ENCODE measurements around the gene ADK. TPM values are rescaled to one million over a fixed set of nuclear protein-coding genes. Genes with fewer than 3 reads are reported as not detected.
"Not testable (repeated sequence)": the region's sequence is repeated elsewhere in the genome, so short reads cannot be mapped to it uniquely, and the experiment has no call there.

ADK gene
- total RNA-seq, 1 donor from 2014 or later: 13.1 TPM

DNA sequence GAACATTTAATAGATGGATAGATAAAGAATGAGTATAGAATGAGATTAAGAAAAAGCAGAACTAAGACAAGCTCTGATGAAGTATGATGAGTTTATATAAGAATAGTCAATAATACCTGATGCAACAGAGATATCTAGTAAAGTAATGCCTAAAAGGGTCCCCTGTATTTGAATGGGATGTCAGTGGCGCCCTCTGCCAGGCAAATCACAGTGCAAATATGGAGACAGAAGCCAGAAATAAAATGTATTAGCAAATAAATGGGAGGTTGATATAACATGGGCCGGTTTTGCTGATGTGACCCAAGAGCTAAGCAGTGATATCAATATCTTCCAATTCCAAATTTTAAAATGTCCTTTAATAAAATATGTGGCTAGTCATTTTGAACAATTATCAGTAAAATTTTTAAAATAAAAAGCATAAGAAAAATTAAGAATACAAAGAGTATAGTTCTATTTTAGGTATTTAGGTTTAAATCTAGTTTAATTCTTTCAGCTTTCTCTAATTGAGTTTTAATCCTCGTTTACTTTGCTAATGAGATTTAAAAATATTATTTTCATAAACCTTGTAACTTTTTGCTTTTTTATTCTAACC lies 62.6 kb downstream of the ADK start:
- Mint-ChIP-seq H3K36me3 (ENCODE audit: low read depth, unreplicated experiment) (peaks cover 5% of the 10 kb centered on the region), H3K27me3 (ENCODE audit: unreplicated experiment) (no peaks in the 10 kb centered on the region), H3K9me3 (ENCODE audit: unreplicated experiment) (no peaks in the 10 kb centered on the region), H3K4me1 (ENCODE audit: unreplicated experiment) (no peaks in the 10 kb centered on the region), H3K4me3 (ENCODE audit: unreplicated experiment) (no peak overlapping the region), H3K27ac (ENCODE audit: unreplicated experiment) (no peak overlapping the region)
- TF ChIP-seq CTCF (IDR thresholded peaks at IDR 0.05; ENCODE audit: unreplicated experiment): peak; percentile 36
- DNase-seq (ENCODE audit: low spot score): peak; percentile 24

GRCh38 chr10:74217110-74217509 lies 66.1 kb downstream of the ADK start:
- not testable (repeated sequence) for H3K9me3 Mint-ChIP-seq (ENCODE audit: unreplicated experiment); H3K4me1 Mint-ChIP-seq (ENCODE audit: unreplicated experiment); H3K36me3 Mint-ChIP-seq (ENCODE audit: low read depth, unreplicated experiment); H3K27me3 Mint-ChIP-seq (ENCODE audit: unreplicated experiment); H3K4me3 Mint-ChIP-seq (ENCODE audit: unreplicated experiment); H3K27ac Mint-ChIP-seq (ENCODE audit: unreplicated experiment); DNase-seq (ENCODE audit: low spot score)

DNA sequence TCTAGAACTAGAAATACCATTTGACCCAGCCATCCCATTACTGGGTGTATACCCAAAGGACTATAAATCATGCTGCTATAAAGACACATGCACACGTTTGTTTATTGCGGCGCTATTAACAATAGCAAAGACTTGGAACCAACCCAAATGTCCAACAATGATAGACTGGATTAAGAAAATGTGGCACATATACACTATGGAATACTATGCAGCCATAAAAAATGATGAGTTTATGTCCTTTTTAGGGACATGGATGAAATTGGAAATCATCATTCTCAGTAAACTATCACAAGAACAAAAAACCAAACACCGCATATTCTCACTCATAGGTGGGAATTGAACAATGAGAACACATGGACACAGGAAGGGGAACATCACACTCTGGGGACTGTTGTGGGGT lies 71.4 kb downstream of the ADK start:
- H3K27ac Mint-ChIP-seq (ENCODE audit: unreplicated experiment); H3K4me1 Mint-ChIP-seq (ENCODE audit: unreplicated experiment); H3K4me3 Mint-ChIP-seq (ENCODE audit: unreplicated experiment); DNase-seq (ENCODE audit: low spot score); H3K36me3 Mint-ChIP-seq (ENCODE audit: low read depth, unreplicated experiment); H3K27me3 Mint-ChIP-seq (ENCODE audit: unreplicated experiment); H3K9me3 Mint-ChIP-seq (ENCODE audit: unreplicated experiment): not testable (repeated sequence)

DNA sequence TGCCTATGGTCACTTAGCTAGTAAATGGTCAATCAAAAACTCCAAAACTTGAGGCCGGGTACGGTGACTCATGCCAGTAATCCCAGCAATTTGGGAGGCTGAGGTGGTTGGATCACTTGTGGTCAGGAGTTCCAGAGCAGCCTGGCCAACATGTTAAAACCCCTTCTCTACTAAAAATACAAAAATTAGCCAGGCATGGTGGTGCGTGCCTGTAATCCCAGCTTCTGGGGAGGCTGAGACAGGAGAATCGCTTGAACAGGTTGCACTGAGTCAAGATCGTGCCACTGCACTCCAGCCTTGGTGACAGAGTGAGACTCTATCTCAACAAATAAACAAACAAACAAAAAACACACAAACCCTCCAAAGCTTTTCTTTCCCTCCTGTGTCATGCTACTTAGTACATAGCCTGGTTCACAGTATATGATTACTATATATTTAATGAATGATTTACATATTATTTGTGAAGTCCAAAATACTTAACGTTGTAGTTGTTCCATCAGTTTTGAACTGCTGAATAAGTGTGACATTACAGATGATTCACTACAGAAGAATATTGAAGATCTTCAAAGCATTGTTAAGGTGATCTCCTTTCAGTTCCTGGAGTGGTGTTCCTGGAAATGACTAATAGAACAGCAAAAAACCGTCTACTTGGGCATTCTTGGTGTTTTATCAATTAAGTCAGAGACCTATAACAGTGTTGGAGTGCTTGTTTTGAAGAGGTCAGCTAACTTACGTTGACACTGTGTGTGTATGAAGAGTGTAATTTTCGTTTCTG lies 72.9 kb downstream of the ADK start:
- Mint-ChIP-seq H3K4me1 (ENCODE audit: unreplicated experiment) (peaks cover 6% of the 10 kb centered on the region), H3K27ac (ENCODE audit: unreplicated experiment) (no peak overlapping the region), H3K9me3 (ENCODE audit: unreplicated experiment) (no peaks in the 10 kb centered on the region), H3K27me3 (ENCODE audit: unreplicated experiment) (no peaks in the 10 kb centered on the region), H3K36me3 (ENCODE audit: low read depth, unreplicated experiment) (no peaks in the 10 kb centered on the region), H3K4me3 (ENCODE audit: unreplicated experiment) (no peak overlapping the region)
- DNase-seq (ENCODE audit: low spot score): no peak
- TF ChIP-seq CTCF (IDR thresholded peaks at IDR 0.05; ENCODE audit: unreplicated experiment): no peak

- TF ChIP-seq CTCF (IDR thresholded peaks at IDR 0.05; ENCODE audit: unreplicated experiment): no peak
- Mint-ChIP-seq H3K4me1 (ENCODE audit: unreplicated experiment) (peaks cover 8% of the 10 kb centered on the region), H3K4me3 (ENCODE audit: unreplicated experiment) (no peak overlapping the region), H3K27me3 (ENCODE audit: unreplicated experiment) (no peaks in the 10 kb centered on the region), H3K36me3 (ENCODE audit: low read depth, unreplicated experiment) (no peaks in the 10 kb centered on the region), H3K9me3 (ENCODE audit: unreplicated experiment) (no peaks in the 10 kb centered on the region), H3K27ac (ENCODE audit: unreplicated experiment) (peak overlapping the region; percentile 90)
- DNase-seq (ENCODE audit: low spot score): no peak
These were observed 76.8 kb downstream of the ADK start for GRCh38 chr10:74227697-74228424.

All from endothelial cell (in vitro differentiated cells).